ENCODE data around the gene DALRD3. TPM values are rescaled to one million over a fixed set of nuclear protein-coding genes. Genes with fewer than 3 reads are reported as not detected.

DALRD3 gene
- total and polyA plus RNA-seq, 2 of the 8 experiments (the other 6 are each of a cell fraction or from before 2014, with no cell fraction given), result 30.4 to 86.5 TPM

- H2AK5ac ChIP-seq (ENCODE audit: low read depth, low read length), result no peak overlapping the region
- H3K23me2 ChIP-seq (ENCODE audit: low read depth, low read length), result peaks cover 18% of the 10 kb centered on the region
- H2BK120ac ChIP-seq (replicated peaks; ENCODE audit: low read depth, low read length), result no peak overlapping the region
- DNase-seq (ENCODE audit: low read depth in 1 of 2, low spot score in 2 of 2), result no peak
- H4K8ac ChIP-seq (ENCODE audit: extremely low read depth, insufficient read depth, low read length), result no peak overlapping the region
- no peak overlapping the region for H2BK12ac ChIP-seq (ENCODE audit: low read depth, low read length)
- FAIRE-seq, result no peak
- no peak overlapping the region for H4K5ac ChIP-seq (ENCODE audit: insufficient read length, low read depth, low read length)
- no peak overlapping the region for H3K4me2 ChIP-seq (ENCODE audit: insufficient read depth in 1 of 2, low read depth in 2 of 2, low read length in 2 of 2)
- H4K20me1 ChIP-seq (replicated peaks in 1 of 2; ENCODE audit: control insufficient read depth in 1 of 2, insufficient read depth in 2 of 2, low read length in 2 of 2), result peaks cover 8 to 19% of the 10 kb centered on the region in 2 experiments
- H3K4me3 ChIP-seq (ENCODE audit: extremely low read depth in 1 of 4, insufficient read depth in 2 of 4, low read depth in 3 of 4, low read length in 4 of 4), result no peak overlapping the region
- peaks cover 0 to 18% (median 11%) of the 10 kb centered on the region in 4 experiments; a peak in 6 of 7 replicates for H3K4me1 ChIP-seq (replicated peaks in 1 of 4; ENCODE audit: control insufficient read depth in 3 of 4, insufficient read depth in 4 of 4, low read length in 3 of 4)
- H3K14ac ChIP-seq (ENCODE audit: insufficient read length), result no peak overlapping the region
- peaks cover 6% of the 10 kb centered on the region for H3K79me1 ChIP-seq (ENCODE audit: low read depth, low read length)
- no peak overlapping the region for H3K18ac ChIP-seq (ENCODE audit: extremely low read depth, low read length)
- TF ChIP-seq POLR2AphosphoS5 (IDR thresholded peaks at IDR 0.05; ENCODE audit: low read depth, low read length) (peak; percentile 21; the same call in 1 of the 2 replicates), POLR2A (IDR thresholded peaks at IDR 0.05; ENCODE audit: control extremely low read depth in 1 of 2, low read depth in 2 of 2, low read length in 2 of 2) (peak in 1 of 2 experiments; percentile 14; a peak in 1 of 3 replicates), GTF2F1 (IDR thresholded peaks at IDR 0.05; ENCODE audit: borderline replicate concordance, low read depth, low read length) (no peak)
- peaks cover 38 to 55% (median 46%) of the 10 kb centered on the region in 4 experiments for H3K36me3 ChIP-seq (ENCODE audit: control insufficient read depth in 2 of 4, insufficient read depth in 4 of 4, low read length in 3 of 4)
- H3K9ac ChIP-seq (replicated peaks in 1 of 4; ENCODE audit: extremely low read depth in 1 of 4, low read depth in 3 of 4, low read length in 3 of 4), result no peak overlapping the region
- H3K9me3 ChIP-seq (ENCODE audit: insufficient read depth in 2 of 2, low read depth in 1 of 2, low read length in 1 of 2), result no peaks in the 10 kb centered on the region
- no peak overlapping the region for H3K4ac ChIP-seq (replicated peaks; ENCODE audit: insufficient read length, low read depth, low read length)
- no peak overlapping the region for H4K91ac ChIP-seq (replicated peaks; ENCODE audit: insufficient read length, low read length)
- no peak overlapping the region for H2AFZ ChIP-seq (ENCODE audit: low read length)
- WGBS, 2 experiments (ENCODE audit: extremely low coverage in 1 of 2, insufficient coverage in 1 of 2, insufficient read length in 1 of 2, insufficient replicate concordance in 2 of 2, low coverage in 1 of 2, low lambda C conversion rate in 2 of 2, missing lambda C conversion rate in 1 of 2), result 96% methylated on average over 8 of the region's 8 CpGs; no CpG with 5 or more reads in 1 of the 2 experiments
- no peaks in the 10 kb centered on the region; a peak in 1 of 7 replicates for H3K27me3 ChIP-seq (replicated peaks in 1 of 4; ENCODE audit: control insufficient read depth in 3 of 4, extremely low read depth in 1 of 4, insufficient read depth in 3 of 4, low read length in 3 of 4)
- no peak overlapping the region for H2BK5ac ChIP-seq (ENCODE audit: low read depth, low read length)
- POLR2A ChIA-PET (ENCODE audit: partially characterized antibody), result interaction anchor here (0.7 to 33.9 kb wide), 14 partner anchors 8 to 79 kb away, joined by 3 to 1518 read pairs (median 4); partner anchors contain the start of genes DALRD3, P4HTM, QARS1 and QRICH1
- H3K27ac ChIP-seq (ENCODE audit: low read depth, low read length), result no peak overlapping the region; the same call in 1 of the 2 replicates
- H3K23ac ChIP-seq (ENCODE audit: insufficient read length), result no peak overlapping the region
- no peak overlapping the region for H2BK20ac ChIP-seq (ENCODE audit: low read length)
- H2BK15ac ChIP-seq (ENCODE audit: low read length), result no peak overlapping the region
- H3K56ac ChIP-seq (replicated peaks; ENCODE audit: insufficient read length, low read depth, low read length), result no peak overlapping the region
- peaks cover 4 to 25% of the 10 kb centered on the region in 2 experiments; a peak in 3 of 4 replicates for H3K79me2 ChIP-seq (ENCODE audit: control insufficient read depth in 1 of 2, insufficient read depth in 2 of 2, low read length in 2 of 2)
- CTCF ChIA-PET (ENCODE audit: partially characterized antibody), result interaction anchor here (0.6 to 24.3 kb wide), 5 partner anchors 14 to 71 kb away, joined by 3 to 467 read pairs (median 6); partner anchors contain the start of genes P4HTM and WDR6
These were observed 7.6 kb upstream of the DALRD3 start for GRCh38 chr3:49025793-49026520.
